GM12891 (cell line): ENCODE results near the gene ADARB1.

Source experiments
- POLR2AphosphoS5 ChIP-seq: IDR thresholded peaks from 2 replicates; pipeline ENCODE4 v1.6.1; 2011; ENCODE audit warnings: low read depth, low read length, control low read depth
- TAF1 ChIP-seq: IDR thresholded peaks from 2 replicates; pipeline ENCODE4 v1.6.1; 2011; ENCODE audit warnings: low read depth, low read length, control low read depth

GRCh38 chr21:45056296-45056904, 18.0 kb upstream of the ADARB1 start:
- no peak for TF ChIP-seq TAF1
- TF ChIP-seq POLR2AphosphoS5, result no peak
